ENCODE results near the gene TMEM119. TPM values are rescaled to one million over a fixed set of nuclear protein-coding genes. Genes with fewer than 3 reads are reported as not detected.
A peak's percentile ranks its signal among the peaks of the same experiment; 100 is the strongest.

TMEM119 gene
- total and polyA plus RNA-seq, 9 of the 15 experiments (the other 6 are each of a cell fraction or from before 2014, with no cell fraction given) = 0.18 TPM; not detected in 8

- Histone ChIP-seq H3K9me3 (replicated peaks; ENCODE audit: control insufficient read depth, insufficient read depth, low read depth, low read length) (no peaks in the 10 kb centered on the region), H3K9me1 (ENCODE audit: control insufficient read depth, insufficient read depth, low read length) (no peaks in the 10 kb centered on the region), H2AFZ (ENCODE audit: low read depth, low read length) (peak overlapping the region; percentile 89), H4K20me1 (replicated peaks; ENCODE audit: control insufficient read depth, insufficient read depth, low read length) (peaks cover 11% of the 10 kb centered on the region; the same call in 1 of the 2 replicates), H3K36me3 (ENCODE audit: control insufficient read depth, insufficient read depth, low read length) (peaks cover 51% of the 10 kb centered on the region), H3K9ac (ENCODE audit: insufficient read depth in 1 of 2, low read depth in 2 of 2, low read length in 2 of 2) (peak overlapping the region; percentile 82 to 90), H3K4me1 (replicated peaks in 1 of 2; ENCODE audit: control insufficient read depth in 2 of 2, insufficient read depth in 2 of 2, low read length in 2 of 2) (peaks cover 8 to 26% of the 10 kb centered on the region in 2 experiments), H3K79me2 (ENCODE audit: control insufficient read depth, insufficient read depth, low read length) (peaks cover 70% of the 10 kb centered on the region), H3K4me2 (ENCODE audit: insufficient read depth, low read length) (peak overlapping the region; percentile 99), H3K4me3 (peak overlapping the region; percentile 93), H3K27ac (ENCODE audit: extremely low read depth, low read depth, low read length) (peak overlapping the region; percentile 97), H3K27me3 (ENCODE audit: control insufficient read depth in 2 of 2, insufficient read depth in 2 of 2, low read length in 2 of 2) (no peaks in the 10 kb centered on the region)
- in situ Hi-C loops (cut with MboI) = loop anchor here (5.0 kb wide), 2 partner anchors 240 to 530 kb away; partner anchors contain the start of gene ALKBH2
- BruUV-seq (replicated peaks) = no TSS peak
- peak; percentile 2 for ATAC-seq
- intact Hi-C loops (cut with micrococcal nuclease) = loop anchor here (2.0 to 5.0 kb wide), 5 partner anchors 129 to 531 kb away; partner anchors contain the start of genes ALKBH2, CORO1C and SSH1
- no peak for DNase-seq (ENCODE audit: extremely low read depth in 1 of 4, low spot score in 3 of 4)
- 0% methylated on average over 20 of the region's 20 CpGs for WGBS (ENCODE audit: insufficient coverage, low coverage, missing lambda C conversion rate)
- POLR2A ChIA-PET = interaction anchor here (0.5 to 2.4 kb wide), 14 partner anchors 9 to 233 kb away, joined by 3 to 18 read pairs (median 4); partner anchors contain the start of genes FICD and SELPLG
- CTCF ChIA-PET (ENCODE audit: low intra/inter-chr PET ratio) = interaction anchor here (0.6 to 3.1 kb wide), 2 partner anchors 56 to 241 kb away, joined by 3 to 30 read pairs; no protein-coding TSS in a partner anchor
- FAIRE-seq = no peak
- TF ChIP-seq SUPT5H (IDR thresholded peaks at IDR 0.05) (peak; percentile 89), CEBPB (tag; IDR thresholded peaks at IDR 0.05) (peak; percentile 28; the same call in 1 of the 2 replicates), FOXA3 (CRISPR knock-in tag; conservative IDR thresholded peaks at IDR 0.05 in 1 of 2, IDR thresholded peaks at IDR 0.05 in 1 of 2) (peak in 1 of 2 experiments; percentile 25; a peak in 1 of 4 replicates), GABPB1 (CRISPR knock-in tag; IDR thresholded peaks at IDR 0.05) (no peak), HMG20A (CRISPR knock-in tag; conservative IDR thresholded peaks at IDR 0.05) (no peak), POLR2B (IDR thresholded peaks at IDR 0.05; ENCODE audit: low read depth, partially characterized antibody) (no peak), NR3C1 (CRISPR knock-in tag; IDR thresholded peaks at IDR 0.05) (no peak), CBFA2T3 (IDR thresholded peaks at IDR 0.05) (no peak), PRPF4 (IDR thresholded peaks at IDR 0.05; ENCODE audit: insufficient read depth, low read depth, low read length, poor library complexity, severe bottlenecking) (no peak), KAT7 (CRISPR knock-in tag; IDR thresholded peaks at IDR 0.05; ENCODE audit: borderline replicate concordance) (peak; percentile 15; the same call in 1 of the 2 replicates), NFRKB (IDR thresholded peaks at IDR 0.05; ENCODE audit: low read depth) (no peak), ZNF57 (CRISPR knock-in tag; IDR thresholded peaks at IDR 0.05) (no peak), TAF1 (IDR thresholded peaks at IDR 0.05; ENCODE audit: control insufficient read depth, extremely low read depth, insufficient read depth, low read length, severe bottlenecking) (no peak), HNRNPK (IDR thresholded peaks at IDR 0.05; ENCODE audit: low read depth, low read length, poor library complexity, severe bottlenecking) (no peak), ZFPM2 (CRISPR knock-in tag; IDR thresholded peaks at IDR 0.05) (no peak), ZBTB11 (CRISPR knock-in tag; IDR thresholded peaks at IDR 0.05) (0 out of 6 replicates have a peak, but pooled peaks of 1 of the 3 experiments have one; percentile 2)
- TF ChIP-seq, protein P1, sequence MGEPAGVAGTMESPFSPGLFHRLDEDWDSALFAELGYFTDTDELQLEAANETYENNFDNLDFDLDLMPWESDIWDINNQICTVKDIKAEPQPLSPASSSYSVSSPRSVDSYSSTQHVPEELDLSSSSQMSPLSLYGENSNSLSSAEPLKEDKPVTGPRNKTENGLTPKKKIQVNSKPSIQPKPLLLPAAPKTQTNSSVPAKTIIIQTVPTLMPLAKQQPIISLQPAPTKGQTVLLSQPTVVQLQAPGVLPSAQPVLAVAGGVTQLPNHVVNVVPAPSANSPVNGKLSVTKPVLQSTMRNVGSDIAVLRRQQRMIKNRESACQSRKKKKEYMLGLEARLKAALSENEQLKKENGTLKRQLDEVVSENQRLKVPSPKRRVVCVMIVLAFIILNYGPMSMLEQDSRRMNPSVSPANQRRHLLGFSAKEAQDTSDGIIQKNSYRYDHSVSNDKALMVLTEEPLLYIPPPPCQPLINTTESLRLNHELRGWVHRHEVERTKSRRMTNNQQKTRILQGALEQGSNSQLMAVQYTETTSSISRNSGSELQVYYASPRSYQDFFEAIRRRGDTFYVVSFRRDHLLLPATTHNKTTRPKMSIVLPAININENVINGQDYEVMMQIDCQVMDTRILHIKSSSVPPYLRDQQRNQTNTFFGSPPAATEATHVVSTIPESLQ (CRISPR knock-in tag; IDR thresholded peaks at IDR 0.05) = 0 out of 2 replicates have a peak, but pooled peaks have one; percentile 31
Observed at GRCh38 chr12:108561852-108562347, 36.0 kb downstream of the TMEM119 start.
